ENCODE data around the gene GAB2.

GRCh38 chr11:78349624-78350023, 68.0 kb downstream of the GAB2 start:
- no peak for TF ChIP-seq CTCF (conservative IDR thresholded peaks at IDR 0.05)
- TF ChIP-seq ZFX (IDR thresholded peaks at IDR 0.05), result no peak
